ENCODE results near the gene RUNX3. TPM values are rescaled to one million over a fixed set of nuclear protein-coding genes. Genes with fewer than 3 reads are reported as not detected.

Gene RUNX3
- total RNA-seq, 1 donor = not detected

DNA sequence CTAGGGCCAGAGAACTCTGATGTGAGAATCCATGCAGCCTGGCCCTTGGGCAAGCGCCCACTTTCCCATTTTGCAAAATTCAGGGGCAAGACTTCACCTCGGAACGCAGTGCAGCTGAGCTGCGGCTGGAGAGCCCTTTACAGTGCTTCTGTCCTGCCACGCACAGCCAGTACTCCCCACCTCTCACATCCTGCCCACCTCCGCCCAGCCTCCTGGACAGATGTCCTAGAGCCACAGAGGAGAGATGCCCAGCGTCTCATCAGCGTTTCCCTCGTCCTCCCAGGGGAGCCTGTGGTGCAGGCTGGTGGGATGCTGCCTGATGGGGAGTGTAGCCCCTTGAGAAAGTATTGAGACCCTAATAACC is 29.6 kb downstream of the RUNX3 start:
- H3K4me3 ChIP-seq (ENCODE audit: low read depth, low read length) = no peak overlapping the region
- DNase-seq (ENCODE audit: low read depth) = no peak
- TF ChIP-seq, protein P1, sequence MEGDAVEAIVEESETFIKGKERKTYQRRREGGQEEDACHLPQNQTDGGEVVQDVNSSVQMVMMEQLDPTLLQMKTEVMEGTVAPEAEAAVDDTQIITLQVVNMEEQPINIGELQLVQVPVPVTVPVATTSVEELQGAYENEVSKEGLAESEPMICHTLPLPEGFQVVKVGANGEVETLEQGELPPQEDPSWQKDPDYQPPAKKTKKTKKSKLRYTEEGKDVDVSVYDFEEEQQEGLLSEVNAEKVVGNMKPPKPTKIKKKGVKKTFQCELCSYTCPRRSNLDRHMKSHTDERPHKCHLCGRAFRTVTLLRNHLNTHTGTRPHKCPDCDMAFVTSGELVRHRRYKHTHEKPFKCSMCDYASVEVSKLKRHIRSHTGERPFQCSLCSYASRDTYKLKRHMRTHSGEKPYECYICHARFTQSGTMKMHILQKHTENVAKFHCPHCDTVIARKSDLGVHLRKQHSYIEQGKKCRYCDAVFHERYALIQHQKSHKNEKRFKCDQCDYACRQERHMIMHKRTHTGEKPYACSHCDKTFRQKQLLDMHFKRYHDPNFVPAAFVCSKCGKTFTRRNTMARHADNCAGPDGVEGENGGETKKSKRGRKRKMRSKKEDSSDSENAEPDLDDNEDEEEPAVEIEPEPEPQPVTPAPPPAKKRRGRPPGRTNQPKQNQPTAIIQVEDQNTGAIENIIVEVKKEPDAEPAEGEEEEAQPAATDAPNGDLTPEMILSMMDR (IDR thresholded peaks at IDR 0.05; ENCODE audit: insufficient read depth, low read depth, low read length) = no peak

DNA sequence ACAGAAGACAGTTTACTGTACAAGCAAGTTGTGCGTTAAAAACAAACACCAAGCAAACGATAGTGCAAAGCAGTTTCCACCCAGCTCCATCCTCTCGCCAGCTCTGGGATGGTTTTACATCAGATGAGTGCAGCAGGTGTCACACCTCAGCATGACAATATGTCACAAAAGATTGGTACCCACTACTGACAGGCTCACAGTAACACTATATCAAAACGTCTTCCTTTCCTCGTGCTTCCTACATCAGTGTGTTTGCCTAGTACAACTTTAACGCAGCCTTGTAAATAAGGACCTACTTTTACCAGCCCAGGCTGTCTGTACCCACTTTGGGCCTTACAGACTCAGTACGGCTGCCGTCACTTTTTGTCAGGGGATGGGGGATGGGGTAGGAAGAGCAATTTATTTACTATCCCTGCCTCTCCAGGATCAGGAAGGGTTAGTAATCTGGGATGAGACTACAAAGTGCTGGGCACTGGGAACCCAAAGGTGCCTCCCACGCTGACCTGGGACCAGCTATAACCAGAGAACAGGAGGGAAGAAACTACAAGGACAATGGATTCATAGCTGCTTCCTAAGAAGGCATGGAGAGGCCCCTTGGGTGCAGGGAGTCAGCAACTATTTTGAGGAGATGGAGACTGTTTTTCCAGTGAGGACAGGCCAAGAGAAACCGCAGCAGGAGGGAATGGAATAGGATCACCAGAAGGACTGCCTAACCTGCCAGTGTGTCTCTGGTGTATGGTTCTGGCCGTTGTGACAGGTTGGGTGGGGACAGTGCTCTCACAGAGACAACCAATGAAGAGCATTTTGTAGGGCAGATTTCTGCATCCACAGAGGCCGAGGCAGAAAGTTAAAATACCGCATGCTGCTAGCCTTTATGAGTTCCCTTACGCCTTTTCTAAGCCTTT is 30.2 kb downstream of the RUNX3 start:
- DNase-seq (ENCODE audit: low read depth) = no peak
- TF ChIP-seq, protein P1 (IDR thresholded peaks at IDR 0.05; ENCODE audit: insufficient read depth, low read depth, low read length) = no peak

DNA sequence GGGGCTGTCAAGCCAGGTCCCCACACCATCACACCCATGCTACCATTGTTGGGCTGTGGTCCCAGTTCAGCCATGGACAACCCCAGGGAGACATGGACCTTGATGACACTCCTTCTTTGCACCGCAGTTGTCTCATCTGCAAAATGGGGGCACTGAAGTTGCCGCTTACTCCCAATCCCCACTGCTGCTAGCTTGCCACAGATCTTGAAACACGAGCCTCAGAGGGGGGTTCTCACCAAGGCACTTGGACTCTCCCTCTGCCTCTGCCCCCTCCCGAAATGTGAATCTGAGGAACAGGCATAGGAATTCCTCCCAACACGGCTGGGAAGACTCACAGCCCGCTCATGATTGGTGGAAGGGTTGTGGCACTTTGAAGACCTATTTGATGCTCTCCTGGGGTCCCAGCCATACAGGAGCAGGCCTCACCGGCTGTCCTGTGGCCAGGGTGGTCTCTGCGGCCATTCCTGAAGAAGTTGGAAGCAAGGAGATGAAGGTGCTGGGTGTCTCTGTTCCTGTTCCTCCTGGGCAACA is 31.1 kb downstream of the RUNX3 start:
- H3K4me3 ChIP-seq (ENCODE audit: low read depth, low read length) = no peak overlapping the region
- no peak for DNase-seq (ENCODE audit: low read depth)
- TF ChIP-seq, protein P1 (IDR thresholded peaks at IDR 0.05; ENCODE audit: insufficient read depth, low read depth, low read length) = no peak

More for the DNA sequence above, 30.2 kb downstream of the RUNX3 start:
- no peak overlapping the region for H3K4me3 ChIP-seq (ENCODE audit: low read depth, low read length)

DNA sequence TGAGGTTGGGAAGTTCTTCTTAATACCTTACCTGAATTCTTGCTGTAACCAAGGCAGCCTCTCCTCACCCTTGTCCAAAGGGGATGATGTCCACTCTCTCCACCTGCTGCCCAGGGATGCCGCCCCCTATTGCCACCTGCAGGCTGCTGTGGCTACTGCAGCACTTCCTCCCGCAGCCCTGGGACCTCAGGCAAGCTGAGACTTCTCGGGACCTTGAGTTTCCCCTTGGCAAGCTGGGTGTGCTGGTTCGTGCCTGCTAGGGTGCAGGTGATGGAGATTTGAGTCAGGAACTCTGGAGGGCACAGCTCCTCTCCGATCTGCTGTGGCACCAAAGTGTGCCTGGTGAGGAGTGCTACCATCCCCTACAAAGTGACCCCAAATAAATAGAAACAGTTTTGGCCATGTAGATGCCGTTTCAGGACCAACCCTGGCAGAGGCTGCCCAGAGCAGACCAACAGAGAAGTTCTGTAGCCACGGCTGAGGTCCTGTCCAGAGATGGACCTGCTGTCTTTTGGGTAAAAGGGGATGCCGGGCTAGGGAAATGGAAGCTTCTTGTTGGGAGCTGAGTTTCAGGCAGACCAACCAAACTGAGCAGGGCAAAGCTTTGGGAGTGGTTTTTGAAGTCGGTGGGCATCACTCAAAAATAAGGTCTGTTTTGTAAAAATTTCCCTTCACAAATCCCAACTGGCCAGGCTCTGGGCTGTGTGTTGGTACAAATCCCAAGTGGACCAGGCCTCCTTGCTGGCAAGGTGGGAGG is 31.7 kb downstream of the RUNX3 start:
- DNase-seq (ENCODE audit: low read depth) = peak; percentile 34
- H3K4me3 ChIP-seq (ENCODE audit: low read depth, low read length) = no peak overlapping the region
- TF ChIP-seq, protein P1 (IDR thresholded peaks at IDR 0.05; ENCODE audit: insufficient read depth, low read depth, low read length) = peak; percentile 91

DNA sequence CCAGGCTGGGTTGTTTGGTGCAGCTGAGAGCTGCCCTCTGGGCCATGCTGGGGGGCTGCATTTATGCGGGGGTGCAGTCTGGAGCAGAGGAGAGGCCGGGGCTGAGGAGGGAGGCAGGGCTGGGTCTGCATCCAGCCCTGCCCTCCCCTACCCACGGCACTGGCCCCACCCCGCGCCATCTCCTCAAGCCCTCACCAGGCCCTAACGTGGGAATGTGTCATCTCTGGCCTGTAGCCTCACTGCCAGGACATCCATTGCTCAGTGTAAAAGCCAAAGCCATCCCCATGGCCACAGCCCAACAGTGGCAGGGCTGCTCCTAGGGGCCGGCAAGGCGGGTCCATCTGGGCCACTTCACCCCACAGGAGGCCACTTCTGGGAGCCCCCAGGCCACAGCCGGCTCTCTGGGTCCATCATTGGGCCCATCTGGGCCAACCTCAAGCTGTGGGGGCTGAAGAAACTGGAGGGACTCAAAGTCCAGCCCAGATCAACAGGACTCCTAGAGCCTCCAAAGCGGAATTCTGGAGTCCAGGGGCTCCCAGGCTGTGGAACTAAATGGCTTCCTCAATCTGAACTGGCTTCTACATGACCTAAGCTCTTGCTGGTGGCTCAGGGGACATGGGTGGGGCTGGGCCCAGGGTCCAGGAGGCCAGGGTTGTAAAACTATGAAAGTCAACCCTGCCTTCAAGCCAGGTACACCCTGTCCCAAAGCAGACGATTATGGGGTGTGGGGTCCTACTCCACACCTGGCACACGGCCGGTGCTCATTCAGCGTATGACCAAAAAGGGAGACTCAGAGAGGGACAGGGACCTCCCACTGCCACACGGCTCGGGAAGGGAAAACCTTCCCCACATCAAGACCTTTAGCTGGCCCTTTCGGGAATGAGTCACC is 32.6 kb downstream of the RUNX3 start:
- no peak for DNase-seq (ENCODE audit: low read depth)
- H3K4me3 ChIP-seq (ENCODE audit: low read depth, low read length) = no peak overlapping the region
- TF ChIP-seq, protein P1 (IDR thresholded peaks at IDR 0.05; ENCODE audit: insufficient read depth, low read depth, low read length) = no peak
